ENCODE measurements around the gene XPNPEP3. TPM values are rescaled to one million over a fixed set of nuclear protein-coding genes. Genes with fewer than 3 reads are reported as not detected.

Gene XPNPEP3
- total RNA-seq, 1 donor from 2014 or later = 5.5 TPM

GRCh38 chr22:40878922-40879321, 22.0 kb downstream of the XPNPEP3 start:
- H3K36me3 ChIP-seq (ENCODE audit: control insufficient read depth, insufficient read depth, low read length) = peaks cover 3% of the 10 kb centered on the region
- no peak for FAIRE-seq
- H3K27me3 ChIP-seq (ENCODE audit: control insufficient read depth, insufficient read depth, low read length) = no peaks in the 10 kb centered on the region
- TF ChIP-seq CTCF (IDR thresholded peaks at IDR 0.05; ENCODE audit: insufficient read depth, low read length, severe bottlenecking) = no peak
- no peak for DNase-seq (ENCODE audit: low read depth)
- no peak overlapping the region for H3K4me3 ChIP-seq (ENCODE audit: low read depth, low read length)

DNA sequence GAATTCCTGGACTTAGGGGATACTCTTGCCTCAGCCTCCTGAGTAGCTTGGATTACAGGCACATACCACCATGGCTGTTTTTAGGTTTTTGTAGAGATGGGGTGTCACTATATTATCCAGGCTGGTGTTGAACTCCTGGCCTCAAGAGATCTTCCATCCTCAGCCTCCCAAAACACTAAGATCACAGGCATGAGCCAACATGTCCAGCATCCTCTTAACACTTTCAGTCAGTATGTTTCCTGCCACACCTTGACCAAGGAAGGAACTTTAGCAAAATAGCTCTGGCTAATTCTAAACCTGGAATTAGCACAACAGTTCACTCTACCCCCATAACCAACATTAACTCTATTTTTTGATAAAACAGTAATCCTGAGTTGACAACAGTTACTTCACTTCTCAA, 32.2 kb downstream of the XPNPEP3 start:
- H3K4me3 ChIP-seq (ENCODE audit: low read depth, low read length) = no peak overlapping the region
- DNase-seq (ENCODE audit: low read depth) (peak; percentile 60), FAIRE-seq (no peak)
- no peaks in the 10 kb centered on the region for H3K36me3 ChIP-seq (ENCODE audit: control insufficient read depth, insufficient read depth, low read length)
- no peaks in the 10 kb centered on the region for H3K27me3 ChIP-seq (ENCODE audit: control insufficient read depth, insufficient read depth, low read length)
- TF ChIP-seq CTCF (IDR thresholded peaks at IDR 0.05; ENCODE audit: insufficient read depth, low read length, severe bottlenecking) = no peak

- Histone ChIP-seq H3K27me3 (ENCODE audit: control insufficient read depth, insufficient read depth, low read length) (no peaks in the 10 kb centered on the region), H3K36me3 (ENCODE audit: control insufficient read depth, insufficient read depth, low read length) (no peaks in the 10 kb centered on the region), H3K4me3 (ENCODE audit: low read depth, low read length) (no peak overlapping the region)
- TF ChIP-seq CTCF (IDR thresholded peaks at IDR 0.05; ENCODE audit: insufficient read depth, low read length, severe bottlenecking) = no peak
- DNase-seq (ENCODE audit: low read depth) (no peak), FAIRE-seq (no peak)
Measured at GRCh38 chr22:40890881-40891280, 33.9 kb downstream of the XPNPEP3 start.

DNA sequence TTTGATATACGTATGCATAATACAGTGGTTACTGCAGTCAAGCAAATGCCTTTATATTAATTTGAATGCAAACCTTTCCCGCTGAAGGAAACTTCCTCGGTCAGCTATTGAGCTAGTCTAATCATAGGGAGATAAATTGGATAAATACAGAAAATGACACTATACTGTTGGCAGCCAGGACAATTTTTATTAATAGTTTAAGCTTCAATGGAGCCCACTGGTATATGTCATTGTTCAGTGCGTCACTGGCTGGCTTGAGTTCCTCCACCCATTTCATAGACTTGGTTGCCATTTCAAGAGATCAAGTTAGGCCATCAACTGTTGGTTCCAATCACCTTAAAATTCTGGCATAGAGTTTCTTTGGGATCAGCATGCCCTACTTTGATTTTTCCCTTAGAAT, 37.5 kb downstream of the XPNPEP3 start:
- H3K36me3 ChIP-seq (ENCODE audit: control insufficient read depth, insufficient read depth, low read length) = no peaks in the 10 kb centered on the region
- TF ChIP-seq CTCF (IDR thresholded peaks at IDR 0.05; ENCODE audit: insufficient read depth, low read length, severe bottlenecking) = no peak
- FAIRE-seq (no peak), DNase-seq (ENCODE audit: low read depth) (no peak)
- H3K4me3 ChIP-seq (ENCODE audit: low read depth, low read length) = no peak overlapping the region
- H3K27me3 ChIP-seq (ENCODE audit: control insufficient read depth, insufficient read depth, low read length) = no peaks in the 10 kb centered on the region

- FAIRE-seq = no peak
- peak; percentile 62 for DNase-seq (ENCODE audit: low read depth)
Measured at GRCh38 chr22:40898850-40899357, 42.0 kb downstream of the XPNPEP3 start.

More at GRCh38 chr22:40898850-40899357, 42.0 kb downstream of the XPNPEP3 start:
- peak; percentile 57 for TF ChIP-seq CTCF (IDR thresholded peaks at IDR 0.05; ENCODE audit: insufficient read depth, low read length, severe bottlenecking)
- Histone ChIP-seq H3K36me3 (ENCODE audit: control insufficient read depth, insufficient read depth, low read length) (peaks cover 1% of the 10 kb centered on the region), H3K27me3 (ENCODE audit: control insufficient read depth, insufficient read depth, low read length) (no peaks in the 10 kb centered on the region), H3K4me3 (ENCODE audit: low read depth, low read length) (no peak overlapping the region)

All from bronchial epithelial cell (primary cell).